ENCODE data around the gene LGMN.
"Not testable (repeated sequence)": the region's sequence is repeated elsewhere in the genome, so short reads cannot be mapped to it uniquely, and the experiment has no call there.

Gene LGMN

DNA sequence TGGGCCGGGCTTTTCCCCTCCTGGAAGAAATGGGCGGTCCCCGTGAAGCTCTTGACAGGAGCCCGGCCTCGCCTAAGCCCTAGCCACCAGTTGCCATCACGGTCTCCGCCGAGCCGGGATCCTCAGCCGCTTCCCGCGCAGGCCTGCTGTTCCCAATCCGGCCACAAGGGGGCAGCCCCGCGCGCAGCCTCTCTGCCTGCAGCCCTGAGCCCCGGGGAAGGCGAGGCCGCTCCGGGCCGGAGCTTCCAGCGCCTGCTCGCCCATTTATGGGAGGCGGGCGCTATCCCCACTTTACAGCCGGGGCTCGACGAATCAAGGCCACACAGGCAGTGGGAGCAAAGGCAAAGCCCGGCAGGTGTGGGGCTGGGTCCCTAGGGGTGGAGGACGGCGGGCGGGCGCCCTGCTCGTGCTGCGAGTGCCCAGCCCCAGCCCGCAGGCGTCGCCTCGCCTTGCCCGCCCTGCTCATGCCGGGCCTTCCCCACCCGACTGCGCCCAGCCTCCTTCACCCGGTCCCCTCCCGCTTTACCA is 61.5 kb downstream of the LGMN start:
- H3K9me3 ChIP-seq (ENCODE audit: control insufficient read depth, insufficient read depth, low read length): no peaks in the 10 kb centered on the region
- no peaks in the 10 kb centered on the region for H3K4me1 ChIP-seq (ENCODE audit: insufficient read depth, low read length)
- peak overlapping the region; percentile 67; the same call in 1 of the 2 replicates for H3K9ac ChIP-seq (ENCODE audit: low read depth, low read length)
- no peaks in the 10 kb centered on the region for H3K36me3 ChIP-seq (ENCODE audit: insufficient read depth, low read length)

DNA sequence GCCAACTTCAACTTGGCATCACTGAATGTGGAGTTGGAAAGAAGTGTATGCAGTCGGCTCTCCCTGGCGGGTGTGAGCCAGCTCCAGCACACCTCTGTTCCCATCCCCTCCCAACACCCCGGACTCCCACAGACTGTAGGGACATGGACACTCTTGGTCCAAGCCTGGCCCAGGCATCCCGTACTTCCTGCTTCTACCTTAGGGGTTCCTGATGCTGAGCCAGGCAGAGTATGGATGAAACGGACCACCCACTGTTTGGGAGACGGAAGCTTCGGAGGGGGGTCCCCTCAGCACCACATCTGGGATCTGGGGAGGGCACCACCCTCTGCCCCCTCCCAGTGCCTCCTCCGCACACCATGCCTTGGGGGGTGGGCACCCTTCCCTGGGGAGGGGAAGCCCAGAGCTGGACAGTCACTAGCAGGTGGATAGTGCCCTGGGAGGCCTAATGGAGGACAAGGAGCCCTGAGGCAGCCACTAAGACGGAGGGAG is 62.0 kb downstream of the LGMN start:
- Histone ChIP-seq H3K9me3 (ENCODE audit: control insufficient read depth, insufficient read depth, low read length) (no peaks in the 10 kb centered on the region), H3K4me1 (ENCODE audit: insufficient read depth, low read length) (no peaks in the 10 kb centered on the region), H3K36me3 (ENCODE audit: insufficient read depth, low read length) (no peaks in the 10 kb centered on the region), H3K9ac (ENCODE audit: low read depth, low read length) (no peak overlapping the region)

DNA sequence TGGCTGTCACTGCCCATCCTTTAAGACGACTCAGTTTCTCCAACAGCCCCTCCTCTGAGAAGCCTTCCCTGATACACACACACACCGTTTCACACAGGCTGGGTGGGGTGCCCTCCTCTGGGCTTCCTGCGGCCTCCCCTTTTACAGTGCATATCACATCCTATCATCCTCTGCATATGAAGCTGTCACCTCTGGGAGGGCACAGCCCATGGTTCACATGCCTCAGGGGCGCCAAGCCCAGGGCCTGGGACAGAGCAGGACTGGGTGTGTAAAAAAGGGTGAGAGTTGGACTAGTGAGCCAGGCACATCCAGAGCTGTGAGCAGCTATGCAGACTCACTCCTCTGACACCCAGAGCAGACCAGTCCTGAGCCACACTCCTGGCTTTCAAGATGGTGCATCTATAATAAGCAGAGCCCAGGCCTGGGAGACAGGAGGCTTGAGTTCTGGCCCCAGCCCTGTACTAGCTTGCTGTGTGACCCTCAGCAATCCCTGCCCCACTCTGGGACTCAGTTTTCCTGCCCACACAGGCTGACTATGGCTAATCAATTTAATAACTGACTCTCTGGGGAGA is 62.6 kb downstream of the LGMN start:
- no peaks in the 10 kb centered on the region for H3K4me1 ChIP-seq (ENCODE audit: insufficient read depth, low read length)
- H3K9ac ChIP-seq (ENCODE audit: low read depth, low read length): no peak overlapping the region
- no peaks in the 10 kb centered on the region for H3K36me3 ChIP-seq (ENCODE audit: insufficient read depth, low read length)
- no peaks in the 10 kb centered on the region for H3K9me3 ChIP-seq (ENCODE audit: control insufficient read depth, insufficient read depth, low read length)

DNA sequence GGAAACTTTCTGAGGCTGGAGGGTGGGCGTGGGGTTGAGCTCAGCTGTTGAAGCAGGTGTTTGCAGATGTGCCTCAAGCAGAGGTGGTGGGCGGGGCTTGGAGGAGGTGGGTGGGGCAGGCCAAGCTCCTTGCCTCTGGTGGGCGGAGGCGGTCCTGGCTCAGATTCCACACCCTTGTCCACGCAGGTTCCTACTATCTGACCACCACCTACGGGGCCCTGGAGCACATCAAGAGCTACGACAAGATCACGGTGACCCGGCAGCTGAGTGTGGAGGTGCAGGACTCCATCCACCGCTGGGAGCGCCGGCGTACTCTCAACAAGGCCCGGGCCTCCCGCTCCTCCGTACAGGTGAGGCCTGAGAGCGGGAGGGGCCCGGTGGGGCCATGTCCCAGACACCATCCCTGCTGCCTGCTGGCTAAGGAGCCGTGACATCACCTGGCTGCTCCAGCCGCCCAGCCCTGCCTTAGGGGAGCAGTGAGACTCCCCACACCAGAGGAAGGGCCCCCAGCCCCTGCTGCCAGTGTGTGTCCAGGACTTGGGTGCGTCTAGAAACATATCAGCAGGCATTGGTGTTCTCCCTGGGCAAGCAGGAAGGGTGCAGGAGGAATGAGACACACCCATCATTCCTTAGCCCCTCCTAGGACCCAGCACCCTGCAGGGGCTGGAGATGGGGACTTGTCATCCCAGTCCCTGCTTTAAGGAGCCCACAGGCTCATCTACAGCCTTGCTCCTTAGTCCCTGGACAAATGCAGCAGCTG is 63.4 kb downstream of the LGMN start:
- Histone ChIP-seq H3K9me3 (ENCODE audit: control insufficient read depth, insufficient read depth, low read length) (no peaks in the 10 kb centered on the region), H3K4me1 (ENCODE audit: insufficient read depth, low read length) (no peaks in the 10 kb centered on the region), H3K9ac (ENCODE audit: low read depth, low read length) (no peak overlapping the region), H3K36me3 (ENCODE audit: insufficient read depth, low read length) (no peaks in the 10 kb centered on the region)

DNA sequence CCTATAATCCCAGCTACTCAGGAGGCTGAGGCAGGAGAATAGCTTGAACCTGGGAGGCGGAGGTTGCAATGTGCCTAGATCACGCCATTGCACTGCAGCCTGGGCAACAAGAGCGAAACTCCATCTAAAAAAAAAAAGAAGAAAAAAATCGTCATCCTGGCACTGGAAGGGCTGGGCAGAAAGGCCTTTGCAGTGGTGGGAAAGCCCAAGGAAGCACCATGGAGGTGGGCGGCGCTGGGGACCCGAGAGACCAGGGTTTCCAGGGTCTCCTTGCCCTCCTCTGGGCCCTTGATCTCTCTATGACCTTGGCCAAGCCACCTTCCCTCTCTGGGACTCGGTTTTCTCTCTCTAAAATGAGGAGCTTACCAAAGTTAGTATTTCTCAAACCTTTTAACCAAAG is 65.4 kb downstream of the LGMN start:
- Histone ChIP-seq H3K9ac (ENCODE audit: low read depth, low read length) (no peak overlapping the region), H3K36me3 (ENCODE audit: insufficient read depth, low read length) (no peaks in the 10 kb centered on the region), H3K9me3 (ENCODE audit: control insufficient read depth, insufficient read depth, low read length) (no peaks in the 10 kb centered on the region), H3K4me1 (ENCODE audit: insufficient read depth, low read length) (no peaks in the 10 kb centered on the region)

DNA sequence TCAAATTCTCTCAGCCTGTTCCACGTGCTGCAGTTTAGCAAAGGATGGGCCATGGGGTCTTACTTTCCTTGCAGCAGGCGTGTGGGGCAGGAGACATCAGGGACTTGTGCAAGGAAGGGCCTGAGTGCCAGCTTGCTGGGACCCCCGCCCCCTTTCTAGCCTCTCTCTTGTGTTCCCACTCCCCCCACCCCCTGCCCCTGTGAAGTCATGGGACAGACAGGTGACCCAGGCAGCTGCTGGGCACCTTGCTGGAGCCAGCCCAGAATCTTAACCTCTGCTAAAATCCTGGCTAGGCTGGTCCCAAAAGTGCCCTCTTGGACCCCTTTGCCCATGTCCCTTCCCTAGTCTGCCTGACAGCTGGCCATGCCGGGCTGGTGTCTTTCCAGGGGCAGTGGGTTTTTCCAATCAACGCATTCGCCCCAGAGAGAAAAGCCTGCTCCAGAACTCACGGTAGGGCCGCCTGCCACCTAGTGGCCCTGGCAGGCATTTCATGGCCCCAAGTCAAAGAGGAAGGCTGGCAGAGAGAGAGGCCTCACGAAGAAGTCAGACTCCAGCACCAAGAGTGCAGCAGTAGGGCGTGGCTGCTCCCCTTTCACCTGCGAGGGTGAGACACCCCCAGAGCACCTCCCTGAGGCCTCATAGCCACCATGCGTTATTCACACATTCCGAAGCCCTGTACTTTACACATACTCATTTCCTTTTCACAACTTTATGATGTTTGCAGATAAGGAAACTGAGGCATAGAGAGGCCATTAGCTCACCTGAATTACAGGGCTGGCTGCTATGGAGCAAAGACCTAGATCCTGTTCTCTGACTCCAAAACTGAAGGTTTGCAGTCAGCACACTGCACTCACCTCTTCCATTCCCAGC is 67.4 kb downstream of the LGMN start:
- Histone ChIP-seq H3K9ac (ENCODE audit: low read depth, low read length) (no peak overlapping the region), H3K36me3 (ENCODE audit: insufficient read depth, low read length) (no peaks in the 10 kb centered on the region), H3K9me3 (ENCODE audit: control insufficient read depth, insufficient read depth, low read length) (no peaks in the 10 kb centered on the region), H3K4me1 (ENCODE audit: insufficient read depth, low read length) (no peaks in the 10 kb centered on the region)

DNA sequence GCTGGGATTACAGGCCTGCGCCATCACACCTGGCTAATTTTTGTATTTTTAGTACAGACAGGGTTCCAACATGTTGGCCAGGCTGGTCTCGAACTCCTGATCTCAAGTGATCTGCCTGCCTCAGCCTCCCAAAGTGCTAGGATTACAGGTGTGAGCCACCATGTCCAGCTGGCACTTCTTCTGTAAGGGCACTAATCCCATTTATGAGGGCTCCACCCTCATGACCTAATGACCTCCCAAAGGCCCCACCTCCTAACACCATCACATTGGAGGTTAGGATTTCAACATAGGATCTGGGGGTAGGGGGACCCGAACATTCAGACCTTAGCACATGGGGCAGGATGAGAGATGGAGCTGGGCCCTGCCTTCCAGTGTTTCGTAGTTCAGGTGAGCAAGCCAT is 68.1 kb downstream of the LGMN start:
- H3K9ac ChIP-seq (ENCODE audit: low read depth, low read length); H3K9me3 ChIP-seq (ENCODE audit: control insufficient read depth, insufficient read depth, low read length); H3K4me1 ChIP-seq (ENCODE audit: insufficient read depth, low read length); H3K36me3 ChIP-seq (ENCODE audit: insufficient read depth, low read length): not testable (repeated sequence)

DNA sequence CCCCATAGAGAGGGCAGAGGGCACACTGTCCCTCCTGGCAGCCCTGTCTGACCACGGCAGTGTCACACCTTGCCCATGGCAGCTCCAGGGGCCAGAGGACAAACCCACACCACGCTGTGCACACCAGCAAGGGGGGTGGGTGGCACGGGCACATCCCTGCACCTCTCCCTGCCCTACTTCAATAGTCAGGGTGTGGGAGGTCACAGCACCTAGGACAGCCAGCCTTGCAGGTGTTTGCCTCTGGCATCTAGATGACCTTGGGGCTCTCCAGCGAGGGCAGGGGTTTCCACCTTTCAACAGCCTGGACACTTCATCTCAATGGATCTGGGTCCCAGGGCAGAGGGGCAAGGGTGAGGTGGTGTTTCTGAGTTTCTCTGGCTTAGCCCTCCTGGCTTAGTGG is 69.2 kb downstream of the LGMN start:
- Histone ChIP-seq H3K9me3 (ENCODE audit: control insufficient read depth, insufficient read depth, low read length) (no peaks in the 10 kb centered on the region), H3K4me1 (ENCODE audit: insufficient read depth, low read length) (no peaks in the 10 kb centered on the region), H3K36me3 (ENCODE audit: insufficient read depth, low read length) (no peaks in the 10 kb centered on the region), H3K9ac (ENCODE audit: low read depth, low read length) (no peak overlapping the region)

DNA sequence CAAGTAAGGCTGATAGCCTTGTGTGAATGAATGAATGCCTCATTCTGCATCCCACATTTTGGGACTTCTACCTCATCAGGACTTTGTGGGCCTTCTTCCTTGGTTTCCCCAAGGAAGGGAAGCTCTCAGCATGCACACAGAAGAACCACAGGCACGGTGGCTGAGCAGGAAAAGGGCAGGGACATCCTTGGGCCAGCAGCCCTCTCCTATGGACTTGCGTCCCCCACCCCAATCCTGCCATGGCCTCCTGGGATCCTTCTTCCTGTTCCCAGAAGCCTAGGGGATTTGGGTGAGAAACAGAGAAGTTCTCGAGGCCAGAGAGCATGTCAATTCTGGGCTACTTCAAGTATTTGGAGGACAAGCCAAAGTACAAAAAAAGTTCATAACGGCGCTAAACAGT is 69.7 kb downstream of the LGMN start:
- Histone ChIP-seq H3K4me1 (ENCODE audit: insufficient read depth, low read length) (no peaks in the 10 kb centered on the region), H3K36me3 (ENCODE audit: insufficient read depth, low read length) (no peaks in the 10 kb centered on the region), H3K9me3 (ENCODE audit: control insufficient read depth, insufficient read depth, low read length) (no peaks in the 10 kb centered on the region), H3K9ac (ENCODE audit: low read depth, low read length) (no peak overlapping the region)

DNA sequence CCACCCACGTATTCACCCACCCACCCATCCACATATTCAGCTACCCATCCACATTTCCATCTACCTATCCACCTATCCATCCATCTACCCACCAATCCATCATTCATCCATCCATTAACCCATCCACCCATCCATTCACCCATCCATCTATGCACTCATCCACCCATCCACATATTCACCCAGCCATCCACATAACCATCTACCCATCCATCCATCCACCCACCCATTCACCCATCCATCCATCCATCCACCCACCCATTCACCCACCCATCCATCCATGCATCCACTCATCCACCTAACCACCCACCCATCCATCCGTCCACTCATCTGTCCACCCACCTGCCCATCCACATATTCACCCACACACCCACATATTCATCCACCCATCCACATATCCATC is 70.5 kb downstream of the LGMN start:
- H3K9ac ChIP-seq (ENCODE audit: low read depth, low read length): no peak overlapping the region
- no peaks in the 10 kb centered on the region for H3K4me1 ChIP-seq (ENCODE audit: insufficient read depth, low read length)
- no peaks in the 10 kb centered on the region for H3K9me3 ChIP-seq (ENCODE audit: control insufficient read depth, insufficient read depth, low read length)
- no peaks in the 10 kb centered on the region for H3K36me3 ChIP-seq (ENCODE audit: insufficient read depth, low read length)

DNA sequence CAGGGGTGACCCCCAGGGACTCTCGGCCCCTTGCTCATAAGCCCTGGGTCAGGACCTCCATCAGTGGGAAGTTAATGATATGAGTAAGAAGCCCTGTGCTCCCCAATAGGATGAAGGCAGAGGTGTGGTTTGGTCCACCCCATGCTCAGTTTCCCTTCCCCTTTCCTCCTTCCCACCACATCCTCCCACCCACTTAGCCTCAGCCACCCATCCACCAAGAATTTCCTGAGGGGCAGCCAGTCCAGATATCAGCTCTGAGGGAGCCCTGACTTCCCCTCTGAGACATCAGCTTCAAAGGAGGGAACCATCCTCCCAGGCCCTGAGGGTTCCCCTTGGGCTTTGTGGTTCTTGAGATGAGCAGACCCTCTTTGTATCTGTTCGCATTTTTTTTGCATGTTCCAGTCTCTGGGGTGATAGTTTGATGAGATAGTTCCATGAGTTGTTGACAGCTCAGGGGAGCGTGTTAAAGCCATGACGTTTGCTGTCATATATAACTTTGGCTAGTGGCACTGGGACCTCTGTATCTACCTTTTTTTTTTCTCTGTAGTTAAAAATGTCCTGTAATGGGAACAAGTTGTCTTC is 71.2 kb downstream of the LGMN start:
- H3K9ac ChIP-seq (ENCODE audit: low read depth, low read length): no peak overlapping the region
- no peaks in the 10 kb centered on the region for H3K9me3 ChIP-seq (ENCODE audit: control insufficient read depth, insufficient read depth, low read length)
- H3K4me1 ChIP-seq (ENCODE audit: insufficient read depth, low read length): no peaks in the 10 kb centered on the region

DNA sequence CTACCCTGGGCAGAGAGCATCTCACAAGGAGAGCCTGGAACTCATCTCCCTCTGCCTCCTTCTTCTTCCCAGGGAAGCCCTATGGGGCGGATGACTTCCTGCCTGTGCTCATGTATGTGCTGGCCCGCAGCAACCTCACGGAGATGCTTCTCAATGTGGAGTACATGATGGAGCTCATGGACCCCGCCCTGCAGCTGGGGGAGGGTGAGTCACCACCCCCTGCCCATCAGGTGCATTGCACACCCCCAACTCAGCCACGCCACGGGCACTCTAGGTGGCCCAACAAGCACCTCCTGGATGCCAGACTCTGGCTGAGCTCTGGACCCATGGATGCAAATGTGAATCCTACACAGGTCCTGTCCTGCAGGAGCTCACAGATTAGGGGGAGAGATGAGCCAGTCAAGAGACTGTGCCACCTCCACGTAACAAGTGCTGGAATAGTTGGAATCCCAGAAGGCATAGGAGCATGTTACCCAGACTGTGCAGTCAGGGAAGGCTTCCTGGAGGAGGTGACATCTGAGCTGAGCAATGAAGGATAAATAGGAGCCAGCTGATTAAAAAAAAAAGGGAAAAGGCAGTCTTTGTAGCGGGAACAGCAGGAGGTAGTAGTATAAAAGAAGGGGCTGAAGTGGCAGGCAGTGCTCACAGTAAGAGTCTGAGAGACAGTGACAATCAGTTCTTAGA is 71.9 kb downstream of the LGMN start:
- Histone ChIP-seq H3K4me1 (ENCODE audit: insufficient read depth, low read length) (no peaks in the 10 kb centered on the region), H3K9ac (ENCODE audit: low read depth, low read length) (no peak overlapping the region), H3K9me3 (ENCODE audit: control insufficient read depth, insufficient read depth, low read length) (no peaks in the 10 kb centered on the region), H3K36me3 (ENCODE audit: insufficient read depth, low read length) (no peaks in the 10 kb centered on the region)

More for the DNA sequence above, 71.2 kb downstream of the LGMN start:
- H3K36me3 ChIP-seq (ENCODE audit: insufficient read depth, low read length): no peaks in the 10 kb centered on the region

DNA sequence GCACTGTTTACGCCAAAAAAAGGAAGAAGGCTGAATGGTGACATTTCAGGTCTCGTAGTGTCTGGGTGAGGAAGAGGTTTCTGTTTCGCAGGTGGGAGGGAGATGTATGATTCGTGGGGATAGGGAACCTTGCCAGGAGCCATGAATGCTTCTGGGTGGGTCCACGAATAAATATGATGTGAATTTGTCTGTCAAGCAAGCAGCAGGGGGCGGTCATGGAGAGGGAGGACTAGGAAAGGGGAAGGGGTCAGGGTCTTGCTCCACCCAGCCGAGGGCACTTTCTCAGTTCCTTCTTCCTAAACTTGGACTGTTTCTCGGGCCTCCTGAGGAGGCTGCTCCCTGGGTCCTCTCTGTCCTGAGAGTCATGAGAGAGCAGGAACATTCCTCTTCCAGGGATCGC is 72.5 kb downstream of the LGMN start:
- Histone ChIP-seq H3K9me3 (ENCODE audit: control insufficient read depth, insufficient read depth, low read length) (no peaks in the 10 kb centered on the region), H3K9ac (ENCODE audit: low read depth, low read length) (no peak overlapping the region), H3K4me1 (ENCODE audit: insufficient read depth, low read length) (no peaks in the 10 kb centered on the region), H3K36me3 (ENCODE audit: insufficient read depth, low read length) (no peaks in the 10 kb centered on the region)

DNA sequence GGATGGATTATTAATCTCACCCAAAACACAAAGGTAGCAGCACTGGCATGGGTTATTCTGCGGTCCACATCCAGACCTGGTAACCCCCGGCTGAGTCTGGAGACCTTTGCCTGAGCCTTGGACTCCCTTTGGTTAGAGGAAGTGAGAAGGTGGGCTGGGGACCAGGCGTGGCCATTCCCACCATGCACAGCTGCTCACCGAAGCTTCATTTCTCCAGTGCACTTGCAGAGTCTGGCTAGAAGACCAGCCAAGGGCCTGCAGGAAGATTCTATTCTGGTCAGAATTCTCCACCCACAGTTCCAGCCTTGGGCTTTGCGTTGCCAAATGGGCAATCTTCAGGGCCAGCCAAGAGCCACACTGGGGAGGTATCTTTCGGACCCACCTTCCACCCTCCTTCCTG is 73.0 kb downstream of the LGMN start:
- Histone ChIP-seq H3K9me3 (ENCODE audit: control insufficient read depth, insufficient read depth, low read length) (no peaks in the 10 kb centered on the region), H3K4me1 (ENCODE audit: insufficient read depth, low read length) (no peaks in the 10 kb centered on the region; the same call in 1 of the 2 replicates), H3K36me3 (ENCODE audit: insufficient read depth, low read length) (no peaks in the 10 kb centered on the region), H3K9ac (ENCODE audit: low read depth, low read length) (no peak overlapping the region)

Measured in ES-I3 (cell line).